HG02938 (cell line): ENCODE measurements around the gene GJA5.

Experiments
- ATAC-seq: cut with Tn5 transposase; IDR thresholded peaks from one replicate; pipeline ENCODE4 v1.9.1; 2021; ENCODE audit warnings: mild to moderate bottlenecking, moderate library complexity; ENCODE audit not compliant: unreplicated experiment

The GJA5 gene

GRCh38 chr1:147760481-147761260 is at the start of gene GJA5:
Gene GJA5, minus strand, starts transcription at chr1:147760602. Its CDS starts 1,364 bp downstream, at chr1:147759238.
- no peak for ATAC-seq

DNA sequence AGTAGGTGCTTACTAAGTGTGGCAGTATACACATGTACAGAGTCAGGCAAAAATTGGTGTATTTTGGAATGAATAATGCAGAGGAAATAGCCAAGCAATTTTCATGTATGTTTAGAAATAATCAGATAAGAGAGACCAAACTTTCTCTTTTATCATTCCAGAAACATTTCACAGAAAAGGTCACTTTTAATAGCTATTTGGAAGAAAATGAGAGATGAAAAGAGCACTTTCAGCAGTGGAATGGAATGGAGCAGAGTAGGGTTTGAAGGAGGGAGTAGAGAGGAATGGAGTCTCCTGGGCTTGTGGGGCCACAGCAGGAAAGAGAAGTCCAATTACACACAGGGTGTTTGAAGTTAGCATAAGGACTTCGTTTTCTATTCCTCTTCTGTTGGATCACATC is 48.8 kb upstream of the GJA5 start:
- no peak for ATAC-seq

GRCh38 chr1:147808025-147808424 is 47.6 kb upstream of the GJA5 start:
- no peak for ATAC-seq

DNA sequence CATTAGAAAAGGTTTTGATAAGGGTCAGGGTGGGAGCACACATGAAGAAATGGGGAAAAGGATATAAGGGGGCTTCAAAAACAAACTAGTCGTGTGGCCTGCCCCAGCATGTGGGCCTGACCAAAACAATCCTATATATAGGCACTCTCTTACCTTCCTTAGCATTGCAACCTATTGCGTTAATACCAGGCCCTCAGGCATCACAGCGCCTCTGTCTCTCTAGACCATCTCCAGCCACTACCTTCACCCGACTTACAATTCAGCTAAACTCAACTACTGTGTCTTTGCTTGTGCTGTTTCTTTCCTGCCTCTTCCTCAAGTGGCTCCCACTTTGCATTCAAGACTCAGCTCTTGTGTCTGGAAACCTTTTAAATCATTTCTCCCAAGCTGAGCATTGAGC is 47.0 kb upstream of the GJA5 start:
- no peak for ATAC-seq

DNA sequence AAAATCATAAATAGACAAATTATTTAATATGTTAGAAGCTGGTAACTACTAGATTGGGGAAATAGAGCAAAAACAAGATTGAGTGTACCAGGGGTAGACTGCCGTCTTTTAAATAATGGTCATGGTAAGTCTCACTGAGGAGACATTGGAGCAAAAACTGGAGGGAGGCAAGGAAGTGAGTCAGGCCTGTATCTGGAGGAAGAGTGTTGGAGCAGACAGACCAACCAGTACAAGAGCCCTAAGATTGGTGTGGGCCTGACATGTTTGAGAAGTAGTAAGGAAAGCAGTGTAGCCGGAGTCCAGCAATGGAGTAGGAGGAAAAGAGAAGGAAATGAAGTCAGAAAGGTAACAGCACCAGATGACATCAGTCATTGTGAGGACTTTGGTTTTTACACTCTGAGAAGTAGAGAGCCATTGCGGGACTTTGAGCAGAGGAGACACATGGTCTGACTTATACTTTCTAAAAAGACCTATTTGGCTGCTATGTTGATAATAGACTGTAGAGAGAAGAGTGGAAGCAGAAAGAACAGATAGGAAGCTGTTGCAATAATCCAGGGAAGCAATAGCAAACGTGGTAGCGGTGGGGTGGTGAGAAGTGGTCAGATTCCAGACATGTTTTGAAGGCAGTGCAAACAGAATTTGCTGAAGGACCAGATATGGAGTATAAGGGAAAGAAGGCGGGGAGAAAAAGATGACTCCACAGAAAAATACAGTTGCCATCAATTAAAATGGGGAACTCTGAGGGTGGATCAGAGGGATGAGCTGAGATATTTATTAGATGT is 44.7 kb upstream of the GJA5 start:
- no peak for ATAC-seq

- ATAC-seq: no peak
Measured at GRCh38 chr1:147800804-147801203, 40.4 kb upstream of the GJA5 start.

GRCh38 chr1:147798731-147799130 is 38.3 kb upstream of the GJA5 start:
- ATAC-seq: no peak

- ATAC-seq: no peak
Measured at GRCh38 chr1:147794570-147794969, 34.2 kb upstream of the GJA5 start.

- no peak for ATAC-seq
Measured at GRCh38 chr1:147791876-147792275, 31.5 kb upstream of the GJA5 start.

DNA sequence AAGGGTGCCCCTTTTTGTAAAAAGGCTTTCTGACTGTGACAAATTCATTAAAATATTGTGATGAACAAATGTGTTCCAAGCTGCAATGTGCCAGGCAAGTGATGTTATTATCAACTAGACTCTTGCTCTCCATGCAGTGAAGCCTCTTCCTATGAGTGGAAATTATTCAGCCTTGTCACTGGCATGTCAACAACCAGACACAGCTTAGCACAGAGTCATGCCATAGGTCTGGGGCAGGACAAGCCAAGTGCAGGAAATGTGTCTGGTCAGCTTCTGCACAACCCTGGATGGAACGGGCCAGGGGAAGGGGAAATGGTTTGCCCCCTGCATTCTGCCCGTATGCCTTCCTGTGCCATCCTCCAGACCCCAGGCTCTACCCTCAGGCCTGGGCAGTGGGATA is 27.4 kb upstream of the GJA5 start:
- no peak for ATAC-seq

DNA sequence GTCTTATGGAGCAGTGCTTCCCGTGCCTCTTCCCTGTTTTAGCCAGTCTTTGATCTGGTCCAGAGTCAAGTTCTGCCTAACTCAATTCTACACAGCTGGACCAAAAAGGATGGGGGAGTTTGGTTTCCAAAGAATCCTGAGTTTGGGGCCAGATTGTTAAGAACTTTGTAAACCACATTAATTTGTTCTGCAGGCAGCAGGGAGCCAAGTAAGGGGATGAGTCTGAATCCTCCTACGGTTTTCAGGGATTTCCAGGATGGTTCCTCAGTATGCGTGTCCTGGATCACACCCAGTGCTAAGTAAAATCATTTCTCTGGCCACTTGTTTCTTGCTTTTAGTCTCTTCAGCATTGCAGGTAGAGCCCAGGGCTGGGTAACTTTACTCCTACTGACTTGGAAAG is 26.1 kb upstream of the GJA5 start:
- ATAC-seq: no peak

DNA sequence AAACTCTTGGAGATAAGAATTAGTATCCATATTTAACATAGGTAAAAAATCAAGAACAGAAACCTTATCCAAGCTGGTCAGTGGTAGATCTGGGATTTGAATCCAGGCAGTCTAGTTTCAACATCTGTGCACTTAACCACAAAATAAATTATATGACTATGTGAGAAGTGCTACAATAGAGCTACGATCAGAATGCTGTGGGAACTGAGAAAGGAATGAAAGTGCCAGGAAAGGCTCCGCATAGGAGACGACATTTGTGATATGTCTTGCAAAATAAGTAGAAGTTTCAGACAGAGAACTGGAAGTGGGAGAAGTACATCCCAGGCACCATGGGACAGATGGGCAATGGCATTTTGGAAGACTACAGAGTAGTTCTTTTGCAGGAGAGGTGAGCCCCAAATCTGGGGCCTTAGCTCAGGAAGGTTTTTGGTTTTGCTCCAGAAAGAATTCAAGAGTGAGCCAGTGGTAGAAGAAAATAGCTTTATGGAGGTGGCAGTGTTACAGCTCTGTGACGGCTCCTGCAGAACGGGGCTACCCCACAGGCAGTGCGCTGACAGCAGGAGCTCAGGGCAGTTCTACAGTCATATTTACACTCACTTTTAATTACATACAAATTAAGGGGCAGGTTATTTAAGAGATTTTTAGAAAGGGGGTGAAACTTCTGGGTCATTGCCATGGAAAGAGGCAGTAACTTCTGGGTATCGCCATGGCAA is 25.5 kb upstream of the GJA5 start:
- no peak for ATAC-seq

GRCh38 chr1:147784941-147785340 is 24.5 kb upstream of the GJA5 start:
- no peak for ATAC-seq

DNA sequence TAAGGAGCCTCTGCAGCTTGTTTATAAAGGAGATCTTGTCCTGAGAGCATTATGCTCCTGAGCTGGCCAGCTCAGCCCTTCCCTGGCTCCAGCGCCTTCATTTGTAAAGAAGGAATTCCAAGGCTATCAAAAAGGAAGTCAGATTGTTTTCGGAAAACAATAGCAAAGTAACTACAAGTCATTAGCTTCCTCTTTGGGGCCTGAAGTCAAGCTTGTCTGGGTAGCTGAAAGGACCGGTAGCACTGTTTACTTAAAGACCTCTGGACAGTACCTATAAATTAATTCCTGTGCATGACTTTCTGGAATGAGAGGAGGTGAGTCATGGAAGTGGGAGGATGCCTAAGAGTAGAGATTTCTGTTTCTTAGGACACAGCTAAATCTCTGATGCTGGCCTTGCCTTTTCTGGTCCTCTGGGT is 20.7 kb upstream of the GJA5 start:
- no peak for ATAC-seq

- ATAC-seq: no peak
Measured at GRCh38 chr1:147777694-147778093, 17.3 kb upstream of the GJA5 start.

- ATAC-seq: no peak
Measured at GRCh38 chr1:147773215-147773715, 12.9 kb upstream of the GJA5 start.

GRCh38 chr1:147772570-147772969 is 12.2 kb upstream of the GJA5 start:
- ATAC-seq: no peak

DNA sequence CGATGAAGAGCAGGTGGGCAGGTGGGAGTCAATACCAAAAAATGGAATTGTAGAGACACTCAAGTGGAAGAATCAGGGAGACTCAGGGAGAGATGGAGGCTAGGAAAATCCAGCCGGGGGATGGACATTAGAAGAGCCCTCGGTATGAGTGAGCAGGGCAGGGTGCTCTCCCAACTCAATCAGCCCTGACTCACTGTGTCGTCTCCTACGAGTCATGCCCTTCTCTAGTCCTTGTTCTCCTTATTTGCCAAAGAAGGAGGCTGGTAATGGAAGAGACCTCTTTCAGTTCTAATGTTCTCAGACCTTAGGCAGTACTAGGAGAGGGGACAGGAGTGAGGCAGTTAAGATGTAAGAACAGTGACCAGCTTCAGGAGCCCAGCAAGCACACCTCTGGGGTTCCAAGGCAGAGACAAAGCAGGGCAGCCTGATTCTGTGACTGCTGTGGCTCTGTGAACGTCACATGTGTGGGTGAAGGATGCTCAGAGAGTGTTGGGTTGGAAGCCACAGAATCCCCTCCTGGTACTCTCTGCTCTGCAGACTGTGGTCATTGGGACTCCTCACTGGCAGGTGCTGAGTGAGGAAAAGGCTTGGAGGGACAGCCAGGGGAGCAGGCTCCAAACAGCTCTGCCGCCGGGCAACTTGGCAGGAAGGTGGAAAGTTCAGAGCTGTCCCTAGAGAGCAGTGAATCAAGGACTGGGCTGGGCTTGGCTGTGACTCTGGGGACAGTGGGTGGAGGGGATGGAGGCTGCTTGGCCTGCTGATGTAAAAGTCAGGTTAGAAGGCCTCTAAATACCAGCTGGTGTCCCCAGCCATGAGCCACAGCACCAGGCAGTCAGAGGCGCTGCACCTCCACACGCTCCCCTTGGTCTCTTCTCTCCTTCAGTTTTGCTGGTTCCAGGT is 11.1 kb upstream of the GJA5 start:
- no peak for ATAC-seq

DNA sequence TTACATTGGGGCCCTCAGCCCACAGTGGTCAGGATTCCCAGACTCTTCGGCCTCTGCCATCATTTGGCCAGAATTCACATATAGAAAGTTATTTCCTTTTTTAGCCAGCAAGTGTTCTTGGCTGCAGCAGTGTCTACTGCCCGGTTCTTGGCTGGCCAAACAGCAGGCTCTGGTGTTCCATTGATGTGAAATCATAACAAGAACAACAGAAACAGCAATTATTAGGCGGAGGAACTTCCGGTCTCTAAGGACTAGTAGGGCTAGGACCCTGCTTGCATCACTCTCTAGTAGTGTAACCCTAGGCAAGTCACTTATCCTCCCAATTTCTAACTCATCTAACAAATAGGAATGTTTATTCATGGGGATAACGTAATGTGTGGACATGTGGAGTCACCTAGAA is 8.7 kb upstream of the GJA5 start:
- ATAC-seq: no peak

- no peak for ATAC-seq
Measured at GRCh38 chr1:147768582-147768981, 8.2 kb upstream of the GJA5 start.
